Middle frontal gyrus (tissue), 1 donor: ENCODE results near the gene HOXD10.

ENCODE experiments used
- DNase-seq: peaks from one replicate; pipeline ENCODE4 v3.0.0-alpha.2; 2015; ENCODE audit warnings: low spot score; ENCODE audit errors: extremely low spot score

The HOXD10 gene

GRCh38 chr2:176095421-176095820 lies 21.2 kb upstream of the HOXD10 start:
- DNase-seq = no peak

- DNase-seq = no peak
These were observed 20.2 kb upstream of the HOXD10 start for GRCh38 chr2:176096243-176096985.

- no peak for DNase-seq
These were observed 19.4 kb upstream of the HOXD10 start for GRCh38 chr2:176096986-176097819.

GRCh38 chr2:176097820-176098365 lies 18.7 kb upstream of the HOXD10 start:
- no peak for DNase-seq

- DNase-seq = no peak
These were observed 18.0 kb upstream of the HOXD10 start for GRCh38 chr2:176098366-176099158.

- DNase-seq = no peak
These were observed 17.3 kb upstream of the HOXD10 start for GRCh38 chr2:176099159-176099727.

GRCh38 chr2:176099728-176100546 lies 16.6 kb upstream of the HOXD10 start, which contains the start of gene HOXD12:
TSS of gene HOXD12 (plus strand) at chr2:176099795. CDS start at chr2:176099802, 7 bp downstream.
- no peak for DNase-seq

- DNase-seq = no peak
These were observed 15.9 kb upstream of the HOXD10 start for GRCh38 chr2:176100547-176101140.

- DNase-seq = no peak
These were observed 15.3 kb upstream of the HOXD10 start for GRCh38 chr2:176101216-176101830.

GRCh38 chr2:176101842-176102241 lies 14.7 kb upstream of the HOXD10 start:
- DNase-seq = no peak

- DNase-seq = no peak
These were observed 14.2 kb upstream of the HOXD10 start for GRCh38 chr2:176102309-176102866.

- DNase-seq = no peak
These were observed 13.4 kb upstream of the HOXD10 start for GRCh38 chr2:176103194-176103593.

GRCh38 chr2:176103742-176104315 lies 12.7 kb upstream of the HOXD10 start:
- no peak for DNase-seq

GRCh38 chr2:176104316-176105077 lies 12.1 kb upstream of the HOXD10 start:
- DNase-seq = no peak

GRCh38 chr2:176105078-176105729 lies 11.4 kb upstream of the HOXD10 start:
- DNase-seq = no peak

- no peak for DNase-seq
These were observed 10.6 kb upstream of the HOXD10 start for GRCh38 chr2:176105730-176106580.
